Gastroesophageal sphincter (tissue), 3 donors: ENCODE data around the gene WWC1.

ENCODE experiments used
- CTCF ChIP-seq, 4 experiments: fragments of 200-600 bp in 2 of 4; fragments of 450-650 bp in 2 of 4; sonication (generic) in 1 of 4; IDR thresholded peaks; one replicate each; pipeline ENCODE4 v1.5.1; 2017 to 2019; ENCODE audit warnings: antibody characterized with exemption in 4 of 4, mild to moderate bottlenecking in 2 of 4, moderate library complexity in 2 of 4
- EP300 ChIP-seq: sonication (generic); formaldehyde crosslinking; IDR thresholded peaks from one replicate; pipeline ENCODE4 v1.6.1; 2017; ENCODE audit warnings: antibody characterized with exemption, mild to moderate bottlenecking
- POLR2A ChIP-seq, 2 donors: fragments of 450-650 bp; IDR thresholded peaks; one replicate each; pipeline ENCODE4 v1.6.1; 2017; ENCODE audit warnings: antibody characterized with exemption in 2 of 2, mild to moderate bottlenecking in 2 of 2, moderate library complexity in 1 of 2
- POLR2AphosphoS5 ChIP-seq: sonication (generic); formaldehyde crosslinking; IDR thresholded peaks from one replicate; pipeline ENCODE4 v1.6.1; 2017; ENCODE audit warnings: antibody characterized with exemption

- TF ChIP-seq POLR2A (IDR thresholded peaks at IDR 0.05) (no peak), CTCF (IDR thresholded peaks at IDR 0.05) (no peak), POLR2AphosphoS5 (no peak), EP300 (no peak)
Observed at GRCh38 chr5:168307925-168308584, 16.6 kb downstream of the WWC1 start.
